CD4-positive, alpha-beta T cell (primary cell): ENCODE results near the gene TREH. TPM values are rescaled to one million over a fixed set of nuclear protein-coding genes. Genes with fewer than 3 reads are reported as not detected.
A peak's percentile ranks its signal among the peaks of the same experiment; 100 is the strongest.

Experiments
- ATAC-seq: fragments of 200-7000 bp; cut with Tn5 transposase; one replicate; pipeline ENCODE4 v1.10.0; 2022; ENCODE audit warnings: mild to moderate bottlenecking; ENCODE audit not compliant: poor library complexity
- CTCF ChIA-PET: fragments of 350-600 bp; sonication (Branson Sonifier 250); formaldehyde crosslinking; loops from one replicate; lab custom pipeline; 2021; ENCODE audit warnings: antibody characterized with exemption, inconsistent platforms; lab: Charles Lee
- POLR2A ChIA-PET: fragments of 350-600 bp; sonication (Branson Sonifier 250); formaldehyde crosslinking; loops from one replicate; lab custom pipeline; 2021; ENCODE audit warnings: antibody characterized with exemption, inconsistent platforms; lab: Charles Lee
- DNase-seq, 14 experiments: peaks; one replicate each; pipeline ENCODE4 v3.0.0-alpha.2; 2013 to 2020; ENCODE audit warnings: mixed read lengths in 2 of 14
- H3K27ac ChIP-seq, 2 donors: one replicate each; pipeline versions ENCODE4 v1.5.1 to v1.7.0; 2013; ENCODE audit warnings: low read length in 2 of 2, low read depth in 1 of 2, mild to moderate bottlenecking in 1 of 2
- H3K27me3 ChIP-seq, 2 experiments: 1 replicate in 1 of 2; 2 replicates in 1 of 2; pipeline versions ENCODE4 v1.6.1 to v1.7.0; 2013; ENCODE audit warnings: low read length in 2 of 2, control low read depth in 1 of 2, mild to moderate bottlenecking in 1 of 2, moderate library complexity in 1 of 2; ENCODE audit not compliant: insufficient read depth in 2 of 2, control insufficient read depth in 1 of 2
- H3K36me3 ChIP-seq: one replicate; pipeline ENCODE4 v1.6.1; 2013; ENCODE audit warnings: low read length, control low read depth; ENCODE audit not compliant: insufficient read depth
- H3K4me1 ChIP-seq: one replicate; pipeline ENCODE4 v1.6.1; 2013; ENCODE audit warnings: low read length, control low read depth; ENCODE audit not compliant: insufficient read depth
- H3K4me3 ChIP-seq: one replicate; pipeline ENCODE4 v1.5.1; 2013; ENCODE audit warnings: mild to moderate bottlenecking, low read length, moderate library complexity
- H3K9me3 ChIP-seq, 2 experiments: 1 replicate in 1 of 2; 2 replicates in 1 of 2; pipeline versions ENCODE4 v1.6.1 to v1.7.0; 2013; ENCODE audit warnings: low read length in 2 of 2, mild to moderate bottlenecking in 2 of 2, control low read depth in 1 of 2, moderate library complexity in 1 of 2; ENCODE audit not compliant: control insufficient read depth in 1 of 2, insufficient read depth in 1 of 2
- H3K27ac Mint-ChIP-seq: one replicate; pipeline ENCODE4 v1.8.0; 2020; ENCODE audit warnings: mixed read lengths
- H3K27me3 Mint-ChIP-seq: one replicate; pipeline ENCODE4 v1.8.0; 2021; ENCODE audit warnings: mixed read lengths
- H3K36me3 Mint-ChIP-seq: one replicate; pipeline ENCODE4 v1.8.0; 2021; ENCODE audit warnings: low read depth, mixed read lengths
- H3K4me1 Mint-ChIP-seq: one replicate; pipeline ENCODE4 v1.8.0; 2021; ENCODE audit warnings: low read depth, mixed read lengths
- H3K4me3 Mint-ChIP-seq: one replicate; pipeline ENCODE4 v1.8.0; 2020; ENCODE audit warnings: mild to moderate bottlenecking, mixed read lengths
- H3K9me3 Mint-ChIP-seq: one replicate; pipeline ENCODE4 v1.8.0; 2020; ENCODE audit warnings: mixed read lengths
- intact Hi-C, 2 experiments: fragments of 100-400 bp; cut with DNase I in 1 of 2; cut with micrococcal nuclease in 1 of 2; formaldehyde crosslinking; loops; one replicate each; pipeline versions ENCODE4 v1.15.1 to v1.9.0; 2023 to 2025; cut with DNase I, micrococcal nuclease
- total RNA-seq, 174 experiments: library from RNA in 2 of 174; stranded (reverse) in 2 of 174; gene quantifications; one replicate each; pipeline ENCODE4 v1.2.3 and lab custom pipeline; 2021 to 2026
- TF ChIP-seq, protein P1 (sequence below): fragments of 200-600 bp; IDR thresholded peaks from one replicate; pipeline ENCODE4 v1.8.0; 2022; ENCODE audit warnings: antibody characterized with exemption, mild to moderate bottlenecking

Gene TREH
- total RNA-seq, 2 experiments from 2014 or later: not detected

DNA sequence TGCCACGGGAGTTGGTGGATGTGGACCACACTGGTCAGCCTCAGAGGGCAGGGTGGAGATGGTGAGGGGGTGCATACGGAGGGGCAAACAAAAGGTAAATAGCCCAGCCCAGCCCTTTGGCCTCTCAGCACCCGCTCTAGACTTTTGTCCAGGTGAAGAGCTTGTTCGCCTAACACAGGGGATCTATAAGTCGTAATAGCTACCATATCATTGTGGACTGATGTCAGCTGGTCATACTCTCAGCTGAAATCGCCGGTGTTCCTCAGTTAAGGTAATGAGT is 27.0 kb upstream of the TREH start:
- no peaks in the 10 kb centered on the region for H3K36me3 Mint-ChIP-seq

DNA sequence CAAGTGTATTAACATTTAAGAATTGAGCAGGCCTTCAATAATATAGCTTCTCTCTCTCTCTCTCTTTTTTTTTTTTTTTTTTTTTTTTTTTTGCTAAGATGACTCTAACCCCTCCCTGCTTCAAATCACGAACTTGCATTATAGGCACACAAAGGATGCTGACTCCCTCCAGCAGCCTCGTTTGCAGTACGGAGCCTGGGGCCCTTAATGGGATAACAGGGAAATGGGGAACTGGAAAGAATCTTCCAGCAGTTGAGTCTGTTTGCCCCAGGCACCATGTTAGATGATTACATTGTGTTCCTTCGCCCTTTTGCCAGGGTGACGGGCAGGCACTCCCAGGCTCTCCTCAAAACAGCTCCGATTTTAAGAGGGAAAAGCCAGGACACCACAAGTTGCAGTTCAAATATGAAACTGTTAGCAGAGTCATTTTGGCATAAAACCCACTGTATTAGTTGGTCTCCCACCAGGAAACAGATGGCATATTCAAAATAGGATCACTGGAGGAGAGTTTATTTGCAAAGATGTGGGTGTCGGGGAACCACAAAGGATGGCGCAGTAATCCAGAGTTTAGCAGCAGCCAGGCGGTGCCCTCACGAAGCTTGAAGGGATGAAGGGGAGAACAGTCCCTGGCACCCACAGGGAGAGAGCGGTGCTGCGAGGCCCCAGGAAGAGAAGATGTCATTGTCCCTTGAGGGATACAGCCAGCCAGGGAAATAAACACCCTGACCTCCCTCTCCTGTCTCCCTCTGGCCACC is 26.5 kb upstream of the TREH start:
- H3K4me1 Mint-ChIP-seq: peaks cover 38% of the 10 kb centered on the region
- no peak for DNase-seq
- no peak for ATAC-seq

More for the DNA sequence above, 27.0 kb upstream of the TREH start:
- POLR2A ChIA-PET: interaction anchor here (0.8 to 2.3 kb wide), 4 partner anchors 12 to 312 kb away, joined by 3 to 55 read pairs (median 4); partner anchors contain the start of gene RPS25
- Histone ChIP-seq H3K27me3 (no peaks in the 10 kb centered on the region), H3K27ac (no peak overlapping the region), H3K36me3 (no peaks in the 10 kb centered on the region), H3K4me1 (peaks cover 34% of the 10 kb centered on the region), H3K9me3 (no peaks in the 10 kb centered on the region), H3K4me3 (no peak overlapping the region)
- no peaks in the 10 kb centered on the region for H3K27me3 Mint-ChIP-seq
- intact Hi-C loops: no loop called here
- CTCF ChIA-PET: interaction anchor here (2.4 kb wide), 1 partner anchor 16 kb away, joined by 20 read pairs; no protein-coding TSS in a partner anchor
- H3K4me1 Mint-ChIP-seq: peaks cover 38% of the 10 kb centered on the region
- ATAC-seq (no peak), DNase-seq (no peak)
- TF ChIP-seq, protein P1, sequence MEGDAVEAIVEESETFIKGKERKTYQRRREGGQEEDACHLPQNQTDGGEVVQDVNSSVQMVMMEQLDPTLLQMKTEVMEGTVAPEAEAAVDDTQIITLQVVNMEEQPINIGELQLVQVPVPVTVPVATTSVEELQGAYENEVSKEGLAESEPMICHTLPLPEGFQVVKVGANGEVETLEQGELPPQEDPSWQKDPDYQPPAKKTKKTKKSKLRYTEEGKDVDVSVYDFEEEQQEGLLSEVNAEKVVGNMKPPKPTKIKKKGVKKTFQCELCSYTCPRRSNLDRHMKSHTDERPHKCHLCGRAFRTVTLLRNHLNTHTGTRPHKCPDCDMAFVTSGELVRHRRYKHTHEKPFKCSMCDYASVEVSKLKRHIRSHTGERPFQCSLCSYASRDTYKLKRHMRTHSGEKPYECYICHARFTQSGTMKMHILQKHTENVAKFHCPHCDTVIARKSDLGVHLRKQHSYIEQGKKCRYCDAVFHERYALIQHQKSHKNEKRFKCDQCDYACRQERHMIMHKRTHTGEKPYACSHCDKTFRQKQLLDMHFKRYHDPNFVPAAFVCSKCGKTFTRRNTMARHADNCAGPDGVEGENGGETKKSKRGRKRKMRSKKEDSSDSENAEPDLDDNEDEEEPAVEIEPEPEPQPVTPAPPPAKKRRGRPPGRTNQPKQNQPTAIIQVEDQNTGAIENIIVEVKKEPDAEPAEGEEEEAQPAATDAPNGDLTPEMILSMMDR: no peak
- H3K9me3 Mint-ChIP-seq: no peaks in the 10 kb centered on the region
- H3K4me3 Mint-ChIP-seq: no peak overlapping the region
- peak overlapping the region; percentile 92 for H3K27ac Mint-ChIP-seq

DNA sequence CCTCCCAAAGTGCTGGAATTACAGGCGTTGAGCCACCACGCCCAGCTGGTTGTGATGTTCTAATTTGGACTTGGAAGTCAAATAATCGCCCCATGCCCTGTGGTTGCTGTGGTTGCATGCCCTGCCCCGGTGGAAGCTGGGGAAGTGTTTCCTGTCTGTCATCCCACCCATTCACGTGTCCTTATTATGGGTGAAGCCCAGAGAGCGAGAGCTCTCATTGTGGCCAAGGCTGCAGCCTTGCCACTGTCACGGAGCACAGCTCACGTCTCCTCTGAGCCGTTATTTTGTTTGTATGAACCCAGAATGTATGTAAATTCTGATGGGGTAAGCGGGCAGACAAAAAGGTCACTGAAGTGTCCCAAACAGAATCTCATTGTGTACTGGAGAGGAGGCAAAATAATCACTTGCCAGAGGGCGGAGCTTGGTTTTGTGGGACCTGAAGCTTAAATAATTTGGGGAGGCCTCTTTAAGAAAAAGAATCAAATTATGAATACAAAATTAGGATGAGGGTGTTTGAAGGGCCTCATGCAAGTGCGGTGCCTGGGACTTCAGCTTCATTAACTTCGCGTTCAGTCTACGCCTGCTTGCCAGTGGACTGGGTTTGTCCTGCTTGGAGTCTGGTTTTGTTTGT is 25.8 kb upstream of the TREH start:
- ATAC-seq: peak; percentile 74
- Histone ChIP-seq H3K27ac (peak overlapping the region; percentile 14 to 60), H3K4me3 (no peak overlapping the region), H3K36me3 (no peaks in the 10 kb centered on the region), H3K27me3 (no peaks in the 10 kb centered on the region), H3K4me1 (peaks cover 42% of the 10 kb centered on the region), H3K9me3 (peaks cover 0 to 7% of the 10 kb centered on the region in 2 experiments)
- intact Hi-C loops: no loop called here
- Mint-ChIP-seq H3K4me1 (peaks cover 42% of the 10 kb centered on the region), H3K27ac (peak overlapping the region; percentile 92), H3K9me3 (peaks cover 3% of the 10 kb centered on the region), H3K27me3 (no peaks in the 10 kb centered on the region), H3K4me3 (peak overlapping the region; percentile 84), H3K36me3 (no peaks in the 10 kb centered on the region)
- ChIA-PET CTCF (interaction anchor here (0.5 to 2.4 kb wide), 5 partner anchors 15 to 91 kb away, joined by 3 to 20 read pairs (median 3); no protein-coding TSS in a partner anchor), POLR2A (interaction anchor here (0.6 to 2.3 kb wide), 19 partner anchors 10 to 397 kb away, joined by 3 to 55 read pairs (median 5); partner anchors contain the start of genes CENATAC, DDX6, DPAGT1 and RPS25)
- peak in 13 of 14 experiments; percentile 26 to 87 (median 45) for DNase-seq
- TF ChIP-seq, protein P1: no peak

More for the DNA sequence above, 26.5 kb upstream of the TREH start:
- Histone ChIP-seq H3K27ac (peak overlapping the region in 1 of 2 donors; percentile 60), H3K4me3 (no peak overlapping the region), H3K27me3 (no peaks in the 10 kb centered on the region), H3K36me3 (no peaks in the 10 kb centered on the region), H3K4me1 (peaks cover 35% of the 10 kb centered on the region), H3K9me3 (no peaks in the 10 kb centered on the region)
- no peaks in the 10 kb centered on the region for H3K27me3 Mint-ChIP-seq
- TF ChIP-seq, protein P1: no peak
- no peaks in the 10 kb centered on the region for H3K36me3 Mint-ChIP-seq
- POLR2A ChIA-PET: interaction anchor here (0.7 to 2.3 kb wide), 19 partner anchors 9 to 396 kb away, joined by 3 to 55 read pairs (median 5); partner anchors contain the start of genes CENATAC, DDX6, DPAGT1 and RPS25
- CTCF ChIA-PET: interaction anchor here (0.5 to 2.4 kb wide), 5 partner anchors 16 to 90 kb away, joined by 3 to 20 read pairs (median 3); no protein-coding TSS in a partner anchor
- H3K4me3 Mint-ChIP-seq: no peak overlapping the region
- no peaks in the 10 kb centered on the region for H3K9me3 Mint-ChIP-seq
- intact Hi-C loops: no loop called here
- peak overlapping the region; percentile 92 for H3K27ac Mint-ChIP-seq
